Embryonic facial prominence (tissue), 1 donor: ENCODE results near the gene THADA.
"Not testable (repeated sequence)": the region's sequence is repeated elsewhere in the genome, so short reads cannot be mapped to it uniquely, and the experiment has no call there.

Source experiments
- DNase-seq: peaks from one replicate; pipeline ENCODE4 v3.0.0-alpha.2; 2016; ENCODE audit errors: extremely low spot score

The THADA gene

DNA sequence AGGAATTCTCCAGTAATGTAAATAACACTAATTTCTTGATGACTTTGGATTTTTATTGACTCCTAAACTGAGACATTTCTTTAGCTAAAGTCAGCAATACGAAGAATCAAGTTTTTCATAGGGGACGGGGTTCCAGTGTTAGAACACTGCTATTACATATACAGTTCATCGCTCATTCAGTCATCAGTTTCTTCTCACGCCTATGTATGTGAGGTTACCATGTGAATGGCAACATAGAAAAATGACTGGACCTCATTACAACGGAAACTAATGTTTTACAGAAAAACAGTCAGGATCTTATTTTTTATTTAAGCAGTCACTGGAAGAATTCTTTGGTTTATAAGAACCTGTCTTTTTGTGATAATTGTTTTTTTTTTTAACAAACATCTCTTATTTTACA, 56.4 kb downstream of the THADA start:
- DNase-seq = no peak

GRCh38 chr2:43538034-43538670, 57.7 kb downstream of the THADA start:
- DNase-seq = no peak

DNA sequence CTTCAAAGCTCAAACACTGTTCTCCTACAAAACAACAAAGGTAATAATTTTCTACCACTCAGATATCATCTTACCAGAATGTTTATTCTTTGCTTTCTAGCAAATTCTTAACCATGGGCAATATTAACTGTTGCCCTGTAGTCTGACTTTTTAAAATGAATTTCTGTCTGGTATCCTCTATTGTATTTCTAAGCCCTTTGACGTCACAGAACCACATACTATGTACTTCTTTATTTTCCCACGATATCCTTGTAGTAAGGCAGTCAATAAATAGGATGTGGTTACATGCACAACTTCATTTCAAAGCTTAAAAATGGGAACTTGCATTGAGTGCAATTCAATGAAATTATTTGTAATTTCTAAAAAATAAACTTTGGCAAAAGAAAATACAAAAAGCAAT, 58.7 kb downstream of the THADA start:
- no peak for DNase-seq

GRCh38 chr2:43534569-43534968, 61.3 kb downstream of the THADA start:
- DNase-seq = no peak

DNA sequence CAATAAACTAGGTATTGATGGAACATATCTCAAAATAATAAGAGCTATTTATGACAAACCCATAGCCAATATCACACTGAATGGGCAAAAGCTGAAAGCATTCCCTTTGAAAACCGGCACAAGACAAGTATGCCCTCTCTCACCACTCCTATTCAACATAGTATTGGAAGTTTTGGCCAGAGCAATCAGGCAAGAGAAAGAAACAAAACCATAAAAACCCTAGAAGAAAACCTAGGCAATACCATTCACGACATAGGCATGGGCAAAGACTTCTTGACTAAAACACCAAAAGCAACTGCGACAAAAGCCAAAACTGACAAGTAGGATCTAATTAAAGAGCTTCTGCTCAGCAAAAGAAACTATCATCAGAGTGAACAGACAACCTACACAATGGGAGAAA, 63.3 kb downstream of the THADA start:
- not testable (repeated sequence) for DNase-seq

DNA sequence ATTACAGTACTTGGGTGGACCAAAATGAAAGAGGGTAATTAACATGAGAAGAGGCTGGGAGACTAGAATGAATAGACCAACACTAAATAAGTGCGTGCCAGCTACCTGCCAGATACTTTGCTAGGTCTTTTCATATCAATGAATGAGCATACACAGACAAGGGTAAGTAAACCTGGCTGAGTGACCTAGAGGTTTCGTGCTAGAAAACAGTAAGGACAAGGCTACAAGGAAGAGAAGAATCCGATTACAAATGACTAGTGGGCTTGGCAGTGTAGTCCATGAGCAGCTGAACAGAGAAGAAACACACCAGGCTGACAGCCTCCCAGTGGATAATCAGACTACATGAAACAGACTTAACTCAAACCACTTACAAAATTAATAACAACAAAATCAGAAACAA, 64.6 kb downstream of the THADA start:
- DNase-seq = no peak

- no peak for DNase-seq
Measured at GRCh38 chr2:43526994-43527393, 68.8 kb downstream of the THADA start.

DNA sequence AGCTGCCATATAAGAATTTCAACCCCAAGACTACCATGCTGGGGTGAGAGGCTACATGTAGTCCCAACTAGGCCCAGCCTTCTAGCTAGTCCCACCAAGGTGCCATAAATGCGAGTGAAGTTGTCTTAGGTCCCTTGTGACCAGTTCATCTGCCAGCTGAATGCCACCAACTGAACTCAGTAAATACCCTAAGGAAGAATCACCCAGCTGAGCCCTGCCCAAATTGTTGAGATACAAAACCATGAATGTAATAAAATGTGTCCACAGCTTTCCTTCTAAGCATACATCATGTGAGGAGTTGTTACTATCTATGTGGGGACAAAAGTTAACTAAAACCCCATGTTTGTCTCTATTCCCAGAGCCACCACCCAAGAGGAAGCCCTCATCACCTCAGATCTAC, 70.3 kb downstream of the THADA start:
- no peak for DNase-seq

GRCh38 chr2:43524177-43524965, 71.5 kb downstream of the THADA start:
- DNase-seq = no peak

DNA sequence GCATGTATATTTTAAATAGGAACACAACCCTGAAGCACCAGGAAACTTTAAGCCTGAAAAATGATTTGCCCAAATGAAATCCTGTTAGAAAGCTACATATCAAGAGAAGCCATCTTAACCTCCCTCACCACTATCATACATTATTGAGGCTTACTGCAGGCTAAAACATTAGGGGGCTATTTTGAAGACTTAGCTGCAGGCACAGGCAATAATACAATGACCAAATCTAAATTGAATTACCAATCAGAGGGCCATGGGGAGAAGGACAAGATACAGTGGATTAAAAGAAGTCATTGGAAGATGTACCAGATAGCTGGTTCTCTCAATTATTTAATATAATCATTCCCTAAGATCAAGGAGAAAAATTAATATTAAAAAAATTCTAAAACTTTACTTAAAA, 73.7 kb downstream of the THADA start:
- no peak for DNase-seq

DNA sequence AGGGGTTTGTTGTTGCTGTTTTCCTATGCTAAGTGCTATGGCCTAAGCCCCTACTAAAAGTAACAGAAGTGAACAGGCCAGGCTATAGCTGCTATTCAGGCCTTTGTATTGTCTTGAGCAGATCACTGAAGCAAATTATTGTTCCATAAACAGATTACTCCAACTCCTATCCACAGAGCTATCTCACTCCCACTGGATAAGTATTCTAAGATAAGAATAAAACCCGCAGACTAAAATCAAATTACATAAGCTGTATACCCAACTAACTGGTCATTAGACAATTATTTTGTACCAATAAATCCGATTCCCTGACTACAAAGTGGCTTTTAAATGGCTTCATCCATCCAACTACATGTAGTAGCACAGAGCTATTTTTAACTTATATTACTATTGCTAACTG, 74.3 kb downstream of the THADA start:
- DNase-seq = no peak

GRCh38 chr2:43520919-43521318, 74.9 kb downstream of the THADA start:
- no peak for DNase-seq

- DNase-seq = no peak
Measured at GRCh38 chr2:43519643-43520221, 76.1 kb downstream of the THADA start.

DNA sequence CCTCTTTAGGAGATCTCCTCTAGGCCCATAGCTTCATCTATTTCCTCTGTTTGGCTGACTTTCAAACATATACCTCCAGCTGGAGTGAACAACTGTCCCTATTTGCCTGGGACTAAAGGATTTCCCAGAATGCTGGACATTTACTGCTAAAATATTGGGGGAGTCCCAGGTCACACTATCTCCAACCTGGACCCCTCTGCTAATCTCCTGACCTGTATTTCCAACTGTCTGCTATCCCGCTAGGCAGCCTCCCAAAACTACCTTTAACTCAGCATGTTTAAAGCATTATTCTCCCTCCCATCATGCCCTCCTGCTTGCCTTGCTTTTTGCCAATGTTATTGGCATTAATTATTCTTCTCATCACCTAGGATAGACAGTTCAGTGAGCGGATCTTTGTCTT, 77.1 kb downstream of the THADA start:
- no peak for DNase-seq

- DNase-seq = no peak
Measured at GRCh38 chr2:43518181-43518580, 77.7 kb downstream of the THADA start.

DNA sequence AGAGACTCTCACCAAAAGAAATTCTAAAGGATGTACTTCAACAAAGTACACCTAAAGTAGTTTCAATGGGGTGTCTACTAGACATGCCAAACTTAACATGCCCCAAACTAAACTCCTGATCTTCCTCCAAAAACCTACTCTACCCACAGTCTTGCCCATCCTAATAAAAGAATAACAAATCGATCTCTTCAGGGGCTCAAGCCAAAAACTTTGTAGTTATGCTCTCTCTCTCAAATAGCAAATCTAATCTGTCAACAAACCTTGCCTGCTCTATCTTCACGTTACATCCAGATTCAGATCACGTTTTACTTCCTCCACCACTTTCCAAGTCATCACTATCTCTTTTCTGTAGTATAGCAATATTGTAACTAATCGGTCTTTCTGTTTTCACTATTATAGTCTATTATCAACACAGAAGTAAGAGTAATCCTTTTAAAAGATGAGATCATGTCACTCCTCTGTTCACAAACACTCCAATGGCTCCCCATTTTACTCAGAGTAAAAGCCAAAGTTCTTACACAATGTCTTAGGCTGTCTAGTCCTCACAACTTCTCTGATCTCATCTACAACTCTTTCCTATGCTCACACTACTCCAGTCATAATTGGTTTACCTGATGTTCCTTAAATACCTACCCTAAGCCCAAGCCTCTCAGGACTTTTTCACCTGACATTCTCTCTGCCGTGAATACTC, 79.9 kb downstream of the THADA start:
- DNase-seq = no peak

DNA sequence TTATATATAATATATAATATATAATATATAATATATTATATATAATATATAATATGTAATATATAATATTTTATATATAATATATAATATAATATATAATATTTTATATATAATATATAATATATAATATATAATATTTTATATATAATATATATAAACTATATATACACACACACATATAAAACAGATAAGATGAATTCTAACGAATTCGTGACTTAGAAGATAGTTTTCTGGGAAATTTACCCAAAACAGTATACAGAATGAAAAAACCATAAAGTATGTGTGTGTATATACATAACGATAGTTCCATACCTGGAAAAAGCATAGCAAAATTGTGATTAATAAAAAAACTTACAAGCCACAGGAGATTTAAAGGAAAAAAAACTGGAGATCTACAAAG, 80.6 kb downstream of the THADA start:
- no peak for DNase-seq

GRCh38 chr2:43513796-43514195, 82.0 kb downstream of the THADA start:
- DNase-seq = no peak

GRCh38 chr2:43513216-43513615, 82.6 kb downstream of the THADA start:
- DNase-seq = no peak

DNA sequence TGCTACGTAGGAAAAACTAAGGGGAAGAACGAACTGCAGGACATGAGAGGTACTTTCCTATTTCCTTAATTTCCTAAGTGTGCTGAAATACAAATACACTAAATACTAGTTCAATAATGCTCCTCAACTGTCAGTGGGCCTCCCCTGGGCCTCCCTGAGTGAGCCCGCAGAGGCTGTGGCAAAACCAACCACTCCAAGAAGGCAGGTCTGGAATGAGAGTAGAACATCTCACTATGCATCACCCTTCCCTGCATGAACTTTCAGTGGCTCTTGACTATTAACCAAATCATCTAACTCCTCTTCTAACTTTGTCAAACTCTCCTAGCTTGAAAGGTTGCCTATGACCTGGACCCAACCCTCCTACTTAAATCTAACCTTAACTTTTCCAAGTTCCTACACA, 84.6 kb downstream of the THADA start:
- DNase-seq = no peak

- DNase-seq = no peak
Measured at GRCh38 chr2:43509886-43510285, 86.0 kb downstream of the THADA start.

DNA sequence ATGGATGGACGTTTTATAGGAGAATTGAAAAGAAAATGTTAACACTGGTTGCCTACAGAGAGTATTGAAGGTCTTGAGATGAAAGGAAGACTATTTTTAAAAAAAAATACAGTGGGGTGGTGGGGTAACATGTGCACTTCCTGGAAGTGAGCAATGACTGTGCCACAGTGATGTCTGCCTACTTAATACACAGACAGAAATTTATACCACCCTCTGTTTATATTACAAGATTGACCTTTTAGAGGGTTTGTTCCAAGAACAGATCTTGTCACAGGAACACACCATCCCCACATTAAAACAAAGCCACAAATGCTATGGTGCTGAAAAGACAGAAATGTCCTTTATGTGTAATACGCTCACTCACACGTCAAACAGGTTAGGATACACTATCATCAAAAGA, 87.6 kb downstream of the THADA start:
- DNase-seq = no peak

- no peak for DNase-seq
Measured at GRCh38 chr2:43507137-43507536, 88.7 kb downstream of the THADA start.
